HFF-Myc (cell line): ENCODE measurements around the gene IGFN1.
"Not testable (repeated sequence)": the region's sequence is repeated elsewhere in the genome, so short reads cannot be mapped to it uniquely, and the experiment has no call there.

Experiments used
- DNase-seq: peaks from one replicate; pipeline ENCODE4 v3.0.0-alpha.2; 2011; ENCODE audit warnings: low read depth; ENCODE audit errors: extremely low read depth
- H3K4me3 ChIP-seq: replicated peaks from 2 replicates; pipeline ENCODE4 v1.5.1; 2011; ENCODE audit warnings: low read depth, mild to moderate bottlenecking, control low read depth, low read length
- TF ChIP-seq, protein P1 (sequence below): IDR thresholded peaks from 2 replicates; pipeline ENCODE4 v1.5.1; 2012; ENCODE audit warnings: mild to moderate bottlenecking, low read depth, low read length, control low read depth; ENCODE audit errors: missing control alignments

The IGFN1 gene

DNA sequence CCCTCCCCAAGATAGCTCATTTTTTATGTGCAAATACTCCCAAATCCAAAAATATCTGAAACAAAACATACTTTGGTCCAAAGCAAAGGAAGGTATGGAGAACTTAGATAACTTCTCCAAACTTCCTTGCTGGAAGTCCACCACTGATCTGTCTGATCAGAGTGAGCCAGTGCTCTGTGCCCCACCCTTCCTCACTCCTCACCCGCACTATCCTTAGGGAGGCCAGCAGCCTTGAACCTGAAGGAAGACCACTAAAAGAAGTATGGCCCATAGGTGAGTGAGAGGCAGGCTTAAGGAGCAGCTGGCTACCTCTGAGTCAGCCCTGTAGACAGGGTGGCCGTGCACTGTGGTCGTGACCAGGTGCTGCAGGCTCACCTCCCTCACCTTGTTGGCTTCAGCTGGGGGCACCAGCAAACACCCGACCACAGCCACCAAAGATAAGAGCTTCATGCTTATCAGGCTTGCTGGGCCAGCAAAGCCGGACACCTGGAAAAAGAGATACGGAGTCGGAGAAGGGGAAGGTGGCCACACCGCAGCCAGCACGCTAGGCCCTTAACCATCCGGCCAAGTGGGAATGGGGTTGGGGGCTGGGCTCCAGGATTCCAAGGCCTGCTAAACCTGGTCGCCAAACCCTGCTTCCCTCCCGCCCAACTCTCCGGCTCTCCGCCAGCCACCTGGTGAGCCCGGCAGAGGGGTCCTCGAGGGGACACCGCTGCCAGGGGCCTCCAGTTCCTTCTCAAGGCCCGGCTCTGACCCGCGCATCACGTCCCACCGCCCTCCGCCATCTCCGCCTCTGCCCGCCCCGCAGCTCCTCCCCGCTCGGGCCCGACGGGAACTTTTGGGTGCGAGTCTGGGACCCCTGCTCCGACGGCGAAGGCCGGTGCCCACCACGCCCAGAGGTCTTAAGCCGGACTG, 36.9 kb upstream of the IGFN1 start:
- TF ChIP-seq, protein P1, sequence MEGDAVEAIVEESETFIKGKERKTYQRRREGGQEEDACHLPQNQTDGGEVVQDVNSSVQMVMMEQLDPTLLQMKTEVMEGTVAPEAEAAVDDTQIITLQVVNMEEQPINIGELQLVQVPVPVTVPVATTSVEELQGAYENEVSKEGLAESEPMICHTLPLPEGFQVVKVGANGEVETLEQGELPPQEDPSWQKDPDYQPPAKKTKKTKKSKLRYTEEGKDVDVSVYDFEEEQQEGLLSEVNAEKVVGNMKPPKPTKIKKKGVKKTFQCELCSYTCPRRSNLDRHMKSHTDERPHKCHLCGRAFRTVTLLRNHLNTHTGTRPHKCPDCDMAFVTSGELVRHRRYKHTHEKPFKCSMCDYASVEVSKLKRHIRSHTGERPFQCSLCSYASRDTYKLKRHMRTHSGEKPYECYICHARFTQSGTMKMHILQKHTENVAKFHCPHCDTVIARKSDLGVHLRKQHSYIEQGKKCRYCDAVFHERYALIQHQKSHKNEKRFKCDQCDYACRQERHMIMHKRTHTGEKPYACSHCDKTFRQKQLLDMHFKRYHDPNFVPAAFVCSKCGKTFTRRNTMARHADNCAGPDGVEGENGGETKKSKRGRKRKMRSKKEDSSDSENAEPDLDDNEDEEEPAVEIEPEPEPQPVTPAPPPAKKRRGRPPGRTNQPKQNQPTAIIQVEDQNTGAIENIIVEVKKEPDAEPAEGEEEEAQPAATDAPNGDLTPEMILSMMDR = no peak
- peak overlapping the region; percentile 71 for H3K4me3 ChIP-seq
- no peak for DNase-seq

DNA sequence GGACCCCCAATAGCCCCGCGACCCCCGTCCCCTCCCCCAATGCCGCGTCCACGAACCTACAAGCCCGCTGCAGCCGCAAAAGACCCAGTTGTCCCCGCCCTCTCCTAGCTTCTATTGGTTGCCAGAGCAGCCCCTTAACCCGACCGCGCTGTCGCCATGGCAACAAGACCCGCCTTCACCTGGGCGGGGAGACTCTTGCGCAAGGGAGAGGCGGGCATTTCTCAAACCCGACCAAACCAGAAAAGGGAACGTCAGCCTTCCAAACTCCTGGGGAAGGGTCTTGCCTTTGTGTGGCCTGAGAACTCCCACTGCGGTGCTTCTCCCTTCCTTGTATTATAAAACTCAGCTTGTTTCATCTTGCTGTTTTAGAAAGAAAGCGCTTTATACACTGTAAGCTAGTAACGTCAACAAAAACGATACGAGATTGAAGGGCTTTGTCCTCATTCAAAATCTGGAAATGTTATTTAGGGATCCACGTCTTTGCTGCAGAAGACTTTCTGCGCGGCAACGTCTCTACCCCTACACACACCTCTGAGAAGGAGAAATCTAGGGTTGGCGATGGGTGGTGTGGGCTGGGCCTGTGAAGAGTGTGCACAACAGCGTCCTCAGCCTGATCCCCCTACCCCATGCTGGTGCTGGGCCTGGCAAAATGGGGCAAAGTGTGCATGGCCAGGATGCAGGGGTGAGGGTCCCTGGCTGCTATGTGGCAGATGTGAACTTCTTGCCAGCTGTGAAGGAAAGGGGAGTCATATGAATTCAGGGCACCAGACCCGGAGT, 36.0 kb upstream of the IGFN1 start, which contains the start of gene TMEM9:
Gene TMEM9 (minus strand): TSS at position 86 of the 777 bp plus-strand sequence. CDS start 551 bp downstream, outside the sequence.
- peak within 1 kb of the TSS; percentile 71 for H3K4me3 ChIP-seq
- DNase-seq = peak; percentile 81
- TF ChIP-seq, protein P1 = no peak

DNA sequence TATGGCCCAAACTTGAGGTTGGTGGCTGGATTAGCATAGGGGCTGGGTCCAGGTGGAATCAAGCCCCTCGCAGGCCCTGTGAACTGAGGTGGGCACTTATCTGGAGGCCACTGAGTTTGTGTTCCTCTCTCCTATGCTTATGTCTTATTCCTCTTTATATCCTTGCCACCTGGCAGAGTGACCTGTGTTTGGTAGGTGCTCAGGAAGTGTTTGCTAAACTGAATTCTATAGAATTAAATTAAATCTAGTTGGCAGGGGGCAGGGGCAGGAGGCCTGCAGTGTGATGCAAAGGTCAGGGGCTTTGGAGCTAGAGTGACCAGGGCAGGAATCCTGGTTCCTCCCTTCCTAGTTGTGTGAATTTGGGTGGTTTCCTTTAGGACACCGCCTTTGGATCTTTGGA, 35.3 kb upstream of the IGFN1 start:
- no peak for DNase-seq
- TF ChIP-seq, protein P1 = no peak
- no peak overlapping the region for H3K4me3 ChIP-seq

DNA sequence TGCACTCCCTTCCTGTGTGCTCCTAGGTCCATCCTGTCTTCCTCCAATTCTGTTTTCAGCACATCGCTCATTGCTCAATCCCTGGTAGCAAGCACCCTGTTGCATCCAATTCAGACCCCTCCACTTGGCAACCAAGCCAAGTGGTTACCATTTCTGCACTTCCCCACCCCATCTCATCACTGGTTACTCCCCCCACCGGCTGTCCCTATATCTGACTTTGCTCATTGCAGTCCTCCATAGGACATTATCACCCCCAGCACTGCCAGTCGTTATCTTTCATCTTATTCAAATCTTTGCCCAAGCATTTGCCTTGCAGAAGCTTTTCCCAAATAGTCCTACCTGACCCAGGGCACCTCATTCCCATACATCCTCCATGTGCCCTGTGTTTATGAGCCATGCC, 34.3 kb upstream of the IGFN1 start:
- no peak for DNase-seq
- no peak overlapping the region for H3K4me3 ChIP-seq
- TF ChIP-seq, protein P1 = no peak

DNA sequence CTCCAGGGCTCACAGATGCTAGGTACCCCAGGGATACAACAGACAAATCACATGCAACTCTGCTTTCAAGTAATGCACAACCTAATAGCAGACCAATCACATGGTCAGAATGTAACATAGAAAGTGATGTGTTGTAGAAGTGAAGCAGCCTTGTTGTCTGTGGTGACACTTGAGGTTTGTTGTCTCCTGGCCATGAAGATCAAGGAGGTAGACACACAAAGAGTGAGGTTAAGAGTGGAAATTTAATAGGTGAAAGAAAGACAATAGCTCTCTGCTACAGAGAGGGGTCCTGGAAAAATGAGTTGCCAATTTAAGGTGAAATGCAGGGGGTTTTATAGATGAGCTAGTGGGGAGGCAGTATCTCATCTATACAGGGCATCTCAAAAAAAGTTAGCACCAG, 33.8 kb upstream of the IGFN1 start:
- no peak for DNase-seq
- H3K4me3 ChIP-seq = no peak overlapping the region
- TF ChIP-seq, protein P1 = no peak

DNA sequence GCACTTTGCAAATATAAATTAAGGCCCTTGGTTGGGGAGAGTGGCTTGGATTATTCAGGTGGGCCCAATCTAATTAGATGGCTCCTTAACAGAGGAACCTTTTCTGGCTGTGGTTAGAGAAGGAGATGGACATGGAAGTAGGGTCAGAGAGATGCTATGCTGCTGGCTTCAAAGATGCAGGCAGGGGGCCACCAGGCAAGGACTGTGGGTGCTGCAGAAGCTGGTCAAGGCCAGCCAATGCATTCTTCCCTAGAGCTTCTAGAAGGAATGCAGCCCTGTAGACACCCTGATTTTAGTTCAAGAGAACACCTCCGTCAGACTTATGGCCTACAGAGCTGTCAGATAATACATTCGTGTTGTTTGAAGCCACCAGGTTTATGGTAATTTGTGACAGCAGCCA, 32.7 kb upstream of the IGFN1 start:
- DNase-seq = no peak
- H3K4me3 ChIP-seq = no peak overlapping the region
- TF ChIP-seq, protein P1 = no peak

DNA sequence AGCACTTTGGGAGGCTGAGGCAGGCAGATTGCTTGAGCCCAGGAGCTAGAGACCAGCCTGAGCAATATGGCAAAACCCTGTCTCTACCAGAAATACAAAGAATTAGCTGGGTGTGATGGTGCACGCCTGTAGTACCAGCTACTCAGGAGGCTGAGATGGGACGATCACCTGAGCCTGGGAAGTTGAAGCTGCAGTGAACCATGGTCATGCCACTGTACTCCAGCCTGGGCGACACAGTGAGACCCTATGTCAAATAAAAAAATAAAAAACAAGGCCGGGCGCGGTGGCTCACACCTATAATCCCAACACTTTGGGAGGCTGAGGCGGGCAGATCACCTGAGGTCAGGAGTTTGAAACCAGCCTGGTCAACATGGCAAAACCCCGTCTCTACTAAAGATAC, 27.6 kb upstream of the IGFN1 start:
- H3K4me3 ChIP-seq, DNase-seq: not testable (repeated sequence)
